GM10248 (cell line): ENCODE results near the gene NPS.

Source experiments
- CTCF ChIA-PET: fragments of 300-600 bp; sonication (Branson Sonifier 250); formaldehyde crosslinking; extraction: SDS; loops from one replicate; lab custom pipeline; 2021; ENCODE audit warnings: antibody characterized with exemption; lab: Yijun Ruan, JAX
- POLR2A ChIA-PET: fragments of 350-650 bp; sonication (Branson Sonifier 250); formaldehyde crosslinking; extraction: SDS; loops from one replicate; lab custom pipeline; 2020; ENCODE audit warnings: antibody characterized with exemption; lab: Yijun Ruan, JAX
- DNase-seq: peaks from one replicate; pipeline ENCODE4 v3.0.0; 2012; ENCODE audit errors: extremely low spot score
- TF ChIP-seq, protein P1 (sequence below): IDR thresholded peaks from 2 replicates; pipeline ENCODE4 v1.5.1; 2012; ENCODE audit warnings: mild to moderate bottlenecking, low read depth; ENCODE audit errors: extremely low read depth, missing control alignments, control extremely low read depth

The NPS gene

DNA sequence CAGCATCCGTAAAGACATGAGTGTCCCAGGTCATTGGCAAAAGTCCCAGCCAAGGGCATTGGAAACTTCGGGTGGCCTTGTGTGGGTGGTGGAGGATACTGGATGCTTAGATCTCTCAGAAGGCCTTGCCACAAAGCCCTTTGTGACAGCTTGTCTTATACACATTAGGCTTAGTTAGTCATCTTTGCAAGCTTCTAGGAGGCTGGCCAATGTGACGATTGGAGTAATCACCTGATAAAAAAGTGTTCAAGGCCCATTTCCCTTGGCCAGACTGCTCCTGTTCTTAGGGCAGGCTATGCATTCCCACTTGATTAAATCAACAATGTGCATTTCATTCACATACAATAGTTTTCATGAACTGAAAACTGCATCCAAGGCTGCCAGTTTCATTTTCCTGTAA is 26.9 kb downstream of the NPS start:
- no peak for DNase-seq
- TF ChIP-seq, protein P1, sequence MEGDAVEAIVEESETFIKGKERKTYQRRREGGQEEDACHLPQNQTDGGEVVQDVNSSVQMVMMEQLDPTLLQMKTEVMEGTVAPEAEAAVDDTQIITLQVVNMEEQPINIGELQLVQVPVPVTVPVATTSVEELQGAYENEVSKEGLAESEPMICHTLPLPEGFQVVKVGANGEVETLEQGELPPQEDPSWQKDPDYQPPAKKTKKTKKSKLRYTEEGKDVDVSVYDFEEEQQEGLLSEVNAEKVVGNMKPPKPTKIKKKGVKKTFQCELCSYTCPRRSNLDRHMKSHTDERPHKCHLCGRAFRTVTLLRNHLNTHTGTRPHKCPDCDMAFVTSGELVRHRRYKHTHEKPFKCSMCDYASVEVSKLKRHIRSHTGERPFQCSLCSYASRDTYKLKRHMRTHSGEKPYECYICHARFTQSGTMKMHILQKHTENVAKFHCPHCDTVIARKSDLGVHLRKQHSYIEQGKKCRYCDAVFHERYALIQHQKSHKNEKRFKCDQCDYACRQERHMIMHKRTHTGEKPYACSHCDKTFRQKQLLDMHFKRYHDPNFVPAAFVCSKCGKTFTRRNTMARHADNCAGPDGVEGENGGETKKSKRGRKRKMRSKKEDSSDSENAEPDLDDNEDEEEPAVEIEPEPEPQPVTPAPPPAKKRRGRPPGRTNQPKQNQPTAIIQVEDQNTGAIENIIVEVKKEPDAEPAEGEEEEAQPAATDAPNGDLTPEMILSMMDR: no peak
- ChIA-PET CTCF (no interaction called here), POLR2A (no interaction called here)

DNA sequence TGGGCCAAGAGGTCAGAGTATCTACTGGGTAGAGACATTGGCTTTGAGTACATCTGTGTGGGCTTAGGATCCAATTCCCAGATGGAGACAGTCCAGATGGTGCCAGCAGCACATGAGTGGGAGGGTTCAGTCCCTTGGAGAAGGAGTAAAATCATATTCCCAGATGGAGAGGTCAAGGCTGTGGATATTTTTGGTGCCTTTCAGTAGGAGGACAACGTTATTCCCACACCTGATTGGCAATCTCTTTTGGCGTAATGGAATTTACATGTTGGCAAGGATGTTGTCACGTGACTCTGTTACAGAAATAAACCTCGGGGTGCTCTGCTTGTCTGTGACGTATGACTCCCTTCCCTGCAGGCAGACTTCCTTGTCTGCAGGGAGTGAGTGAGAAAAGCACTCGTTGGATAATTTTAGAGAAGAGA is 27.6 kb downstream of the NPS start:
- CTCF ChIA-PET: no interaction called here
- TF ChIP-seq, protein P1: no peak

DNA sequence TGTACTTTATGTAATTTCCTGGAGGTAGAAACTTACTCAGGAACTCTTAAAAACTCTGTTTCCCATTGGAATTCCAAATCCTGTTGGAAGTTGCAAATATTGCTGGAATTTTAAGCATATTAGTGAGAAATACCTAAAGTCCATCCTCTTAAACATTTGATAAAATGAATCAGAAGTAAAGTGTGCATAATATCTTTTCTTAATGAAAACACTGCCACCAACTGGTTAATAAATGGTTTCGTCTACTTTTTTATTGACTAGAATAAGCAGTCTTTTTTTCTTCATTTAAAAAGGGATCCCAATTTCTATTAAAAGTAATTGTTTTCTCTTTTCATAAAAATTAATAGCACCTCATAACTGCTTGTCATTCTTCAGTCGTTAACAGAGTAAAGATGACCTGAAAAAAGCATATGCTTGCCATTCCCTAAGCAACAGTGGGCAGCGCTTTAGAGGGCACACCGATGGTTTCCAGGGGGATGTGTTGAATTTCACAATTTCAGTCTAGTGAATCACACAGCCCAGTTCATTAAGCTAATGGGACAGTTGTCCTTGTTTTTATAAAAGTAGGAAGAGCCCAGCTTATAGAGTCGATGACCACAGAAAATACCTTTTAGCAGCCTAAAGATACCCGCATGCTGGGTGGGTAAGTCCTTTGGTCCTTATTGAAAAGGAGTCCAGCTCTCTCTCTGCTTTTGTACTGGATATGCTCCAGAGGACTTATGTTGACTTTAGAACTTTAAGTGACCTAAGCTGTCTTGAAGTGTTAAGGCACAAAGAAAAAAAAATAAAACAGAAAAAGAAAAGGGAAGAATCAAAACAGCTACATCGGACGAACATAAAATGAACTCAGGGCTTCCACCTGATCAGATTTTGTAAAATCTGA is 28.5 kb downstream of the NPS start:
- ChIA-PET CTCF (no interaction called here), POLR2A (no interaction called here)
- TF ChIP-seq, protein P1: no peak
- no peak for DNase-seq

More for the DNA sequence above, 27.6 kb downstream of the NPS start:
- POLR2A ChIA-PET: no interaction called here
- no peak for DNase-seq

DNA sequence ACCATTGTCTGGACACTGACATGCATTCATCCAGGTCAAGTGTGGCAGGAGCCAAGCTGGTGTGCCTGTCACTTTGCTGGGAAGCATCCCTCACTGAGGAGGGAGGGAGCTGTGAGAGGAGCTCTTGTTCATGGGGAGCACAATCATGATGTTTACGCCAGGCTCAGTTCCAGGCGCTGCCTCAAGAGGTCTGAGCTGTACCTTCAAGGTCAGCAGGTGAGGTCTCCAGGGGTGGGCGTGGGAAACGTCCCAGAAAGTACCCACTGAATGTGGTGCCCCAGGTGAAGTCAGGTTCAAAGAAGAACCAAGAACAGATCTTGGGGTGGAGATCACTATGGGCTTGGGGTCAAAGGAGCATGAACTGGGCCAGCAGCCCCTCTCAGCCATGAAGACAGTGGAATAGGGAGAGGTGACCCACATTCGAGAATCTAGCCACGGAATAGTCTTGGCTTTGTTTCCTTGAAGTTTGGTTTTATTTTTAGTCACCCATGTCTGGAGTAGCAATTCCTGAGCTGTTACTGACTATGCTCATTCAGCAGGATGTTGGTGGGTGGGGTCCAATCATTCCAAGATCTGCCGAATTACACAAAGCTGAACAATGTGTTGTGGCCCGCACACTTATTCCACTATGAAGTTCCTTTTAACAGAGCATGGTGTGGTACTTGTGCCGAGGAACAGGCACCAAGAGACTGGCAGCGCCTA is 29.3 kb downstream of the NPS start:
- CTCF ChIA-PET: interaction anchor here (1.3 kb wide), 1 partner anchor 13 kb away, joined by 4 read pairs; no protein-coding TSS in a partner anchor
- DNase-seq: no peak
- POLR2A ChIA-PET: no interaction called here
- TF ChIP-seq, protein P1: no peak

DNA sequence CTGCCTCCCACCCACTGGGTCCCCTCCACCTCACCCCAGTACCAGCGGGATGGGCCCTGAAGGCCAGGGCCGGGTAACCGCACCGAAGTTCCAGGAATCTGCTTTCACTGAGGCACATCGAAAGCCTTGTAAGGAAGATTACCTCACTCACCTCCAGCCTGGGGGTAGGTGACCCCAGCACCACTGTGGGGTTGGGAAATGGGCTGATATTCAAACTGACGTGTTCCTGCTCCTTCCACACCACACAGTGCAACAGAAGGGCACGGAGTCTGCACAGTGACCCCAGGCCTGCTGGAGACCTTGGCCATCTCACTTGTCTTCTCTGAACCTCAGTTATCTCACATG is 29.8 kb downstream of the NPS start:
- CTCF ChIA-PET: interaction anchor here (1.3 kb wide), 1 partner anchor 13 kb away, joined by 4 read pairs; no protein-coding TSS in a partner anchor
- no peak for DNase-seq
- POLR2A ChIA-PET: no interaction called here

DNA sequence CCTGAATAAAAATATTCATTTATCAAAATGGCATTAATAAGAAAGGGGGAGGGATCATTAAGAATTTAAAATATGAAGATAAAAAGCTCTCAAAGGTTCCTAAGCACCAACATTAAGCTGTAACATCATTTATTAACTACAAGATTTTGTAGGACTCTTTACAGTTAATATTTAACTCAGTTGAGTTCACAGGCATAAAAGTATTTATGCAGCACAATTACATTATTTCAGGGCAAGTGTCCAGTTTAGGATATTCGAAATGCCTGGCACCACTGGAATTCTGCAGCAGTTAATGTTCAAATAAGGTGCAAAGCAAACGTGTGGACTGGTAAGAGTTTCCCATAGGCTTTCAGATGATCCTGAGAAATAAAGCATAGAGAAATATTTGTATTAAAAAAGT is 30.5 kb downstream of the NPS start:
- POLR2A ChIA-PET: no interaction called here
- DNase-seq: no peak
- TF ChIP-seq, protein P1: no peak
- CTCF ChIA-PET: interaction anchor here (1.3 kb wide), 1 partner anchor 14 kb away, joined by 4 read pairs; no protein-coding TSS in a partner anchor

More for the DNA sequence above, 29.8 kb downstream of the NPS start:
- TF ChIP-seq, protein P1: no peak
